Measurements from ENCODE around the gene RAD54L2. TPM values are rescaled to one million over a fixed set of nuclear protein-coding genes. Genes with fewer than 3 reads are reported as not detected.

RAD54L2 gene, protein sequence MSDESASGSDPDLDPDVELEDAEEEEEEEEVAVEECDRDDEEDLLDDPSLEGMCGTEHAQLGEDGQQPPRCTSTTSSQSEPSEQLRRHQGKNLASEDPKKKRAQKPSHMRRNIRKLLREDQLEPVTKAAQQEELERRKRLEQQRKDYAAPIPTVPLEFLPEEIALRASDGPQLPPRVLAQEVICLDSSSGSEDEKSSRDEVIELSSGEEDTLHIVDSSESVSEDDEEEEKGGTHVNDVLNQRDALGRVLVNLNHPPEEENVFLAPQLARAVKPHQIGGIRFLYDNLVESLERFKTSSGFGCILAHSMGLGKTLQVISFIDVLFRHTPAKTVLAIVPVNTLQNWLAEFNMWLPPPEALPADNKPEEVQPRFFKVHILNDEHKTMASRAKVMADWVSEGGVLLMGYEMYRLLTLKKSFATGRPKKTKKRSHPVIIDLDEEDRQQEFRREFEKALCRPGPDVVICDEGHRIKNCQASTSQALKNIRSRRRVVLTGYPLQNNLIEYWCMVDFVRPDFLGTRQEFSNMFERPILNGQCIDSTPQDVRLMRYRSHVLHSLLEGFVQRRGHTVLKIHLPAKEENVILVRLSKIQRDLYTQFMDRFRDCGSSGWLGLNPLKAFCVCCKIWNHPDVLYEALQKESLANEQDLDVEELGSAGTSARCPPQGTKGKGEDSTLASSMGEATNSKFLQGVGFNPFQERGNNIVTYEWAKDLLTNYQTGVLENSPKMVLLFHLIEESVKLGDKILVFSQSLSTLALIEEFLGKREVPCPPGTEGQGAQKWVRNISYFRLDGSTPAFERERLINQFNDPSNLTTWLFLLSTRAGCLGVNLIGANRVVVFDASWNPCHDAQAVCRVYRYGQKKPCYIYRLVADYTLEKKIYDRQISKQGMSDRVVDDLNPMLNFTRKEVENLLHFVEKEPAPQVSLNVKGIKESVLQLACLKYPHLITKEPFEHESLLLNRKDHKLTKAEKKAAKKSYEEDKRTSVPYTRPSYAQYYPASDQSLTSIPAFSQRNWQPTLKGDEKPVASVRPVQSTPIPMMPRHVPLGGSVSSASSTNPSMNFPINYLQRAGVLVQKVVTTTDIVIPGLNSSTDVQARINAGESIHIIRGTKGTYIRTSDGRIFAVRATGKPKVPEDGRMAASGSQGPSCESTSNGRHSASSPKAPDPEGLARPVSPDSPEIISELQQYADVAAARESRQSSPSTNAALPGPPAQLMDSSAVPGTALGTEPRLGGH (N-terminal part only)
- total RNA-seq (10 to 100 TPM; 37.8 to 41.1 TPM), total RNA-seq (82.3 to 85.0 reads per million in 2 donors)

DNA sequence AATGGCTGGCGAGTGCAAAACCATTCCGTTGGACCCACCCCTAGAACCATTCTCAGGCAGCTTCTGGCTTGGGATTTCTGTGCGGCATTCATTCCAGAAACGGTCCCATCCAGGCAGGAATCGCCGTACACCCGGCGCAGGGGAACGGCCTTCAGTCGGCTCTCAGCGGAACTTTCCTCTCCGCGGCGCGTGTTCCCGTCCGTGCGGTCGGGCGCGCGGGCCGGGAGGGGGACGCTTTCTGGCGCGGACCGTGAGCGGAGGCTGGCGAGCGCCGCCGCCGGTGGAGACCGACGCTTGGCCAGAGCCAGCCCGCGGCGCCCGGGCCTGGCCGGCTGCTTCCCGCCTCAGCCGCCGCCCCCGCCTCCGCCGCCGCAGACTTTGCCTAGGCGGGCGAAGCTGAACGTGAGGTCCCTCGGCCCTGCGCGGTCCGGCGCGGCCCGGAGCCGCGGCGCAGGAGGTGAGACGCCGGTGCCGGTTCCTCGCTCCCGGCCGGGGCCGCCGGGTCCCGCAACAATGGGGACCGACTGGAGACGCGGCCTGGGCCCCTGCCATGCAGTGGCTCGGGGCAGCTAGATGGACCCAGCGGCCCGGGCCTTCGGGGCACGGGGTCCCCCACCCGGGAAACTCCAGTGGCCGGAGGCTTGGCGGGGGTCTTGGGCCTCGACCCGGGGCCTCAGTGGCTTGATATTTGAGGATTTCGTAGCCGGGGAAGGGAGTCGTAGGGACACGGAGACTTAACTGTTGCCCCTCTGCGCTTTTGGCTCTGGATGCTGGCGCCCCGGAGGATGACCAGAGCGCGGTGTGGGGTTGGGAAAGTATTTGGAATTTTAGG, at the start of gene RAD54L2:
RAD54L2 (plus strand) TSS at position 261 of the 832 bp plus-strand sequence. CDS start 51,702 bp downstream, outside the sequence.
- peak within 1 kb of the TSS; percentile 97 for H3K27ac Mint-ChIP-seq
- H3K9me3 ChIP-seq (ENCODE audit: control insufficient read depth, low read length, poor library complexity, severe bottlenecking) = no peaks in the 10 kb centered on the region
- peak; percentile 93 for ATAC-seq
- DNase-seq = peak; percentile 60 to 76 (median 65)
- peaks cover 20% of the 10 kb centered on the region for H3K4me1 Mint-ChIP-seq
- no peaks in the 10 kb centered on the region for H3K27me3 Mint-ChIP-seq
- no peaks in the 10 kb centered on the region for H3K36me3 Mint-ChIP-seq (ENCODE audit: low read depth)
- peak within 1 kb of the TSS; percentile 97 for H3K4me3 Mint-ChIP-seq

DNA sequence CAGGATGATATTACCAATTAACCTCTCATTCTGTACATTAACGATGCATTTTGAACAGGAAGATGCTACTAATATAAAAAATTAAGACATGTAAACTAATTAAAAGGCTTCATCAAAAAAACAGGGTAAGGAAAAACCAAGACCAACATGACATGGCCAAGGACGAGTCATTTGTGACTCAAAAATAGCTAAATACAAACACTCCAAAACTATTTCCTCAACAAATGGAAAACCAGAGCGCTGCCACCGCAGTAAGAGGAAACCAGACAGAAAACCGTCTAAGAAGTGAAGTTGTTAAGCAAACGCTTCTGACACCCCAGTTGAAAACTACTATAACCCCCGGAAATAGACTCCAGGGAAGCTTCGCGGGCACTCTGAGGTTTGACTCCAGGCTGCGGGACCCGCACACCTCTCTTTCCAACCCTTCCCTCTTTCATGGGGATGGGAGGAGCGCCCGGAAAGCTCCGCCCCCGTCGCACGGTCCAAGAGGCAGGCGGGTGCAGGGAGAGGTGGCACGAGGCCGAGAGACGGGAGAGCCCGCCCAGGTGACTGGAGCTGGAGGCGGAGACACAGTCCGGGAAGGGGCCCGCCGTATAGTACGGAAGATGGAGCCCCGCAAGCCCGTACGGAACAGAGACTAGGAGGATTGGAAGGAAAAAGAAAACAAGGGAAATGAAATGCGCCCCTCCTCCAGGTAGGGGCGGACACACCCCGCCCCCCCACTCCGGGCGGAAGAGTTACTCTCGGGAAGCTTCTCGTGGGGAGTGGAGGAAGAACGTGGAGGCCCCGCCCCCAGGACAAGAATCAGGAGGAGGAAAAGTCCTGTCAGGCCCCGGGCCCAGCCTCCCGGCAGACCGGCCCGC, 39.4 kb upstream of the RAD54L2 start:
- ATAC-seq (peak; percentile 59), DNase-seq (peak; percentile 64 to 82 (median 80))
- Mint-ChIP-seq H3K36me3 (ENCODE audit: low read depth) (peaks cover 6% of the 10 kb centered on the region), H3K4me3 (peak overlapping the region; percentile 97), H3K27ac (peak overlapping the region; percentile 95), H3K27me3 (no peaks in the 10 kb centered on the region), H3K4me1 (peaks cover 14% of the 10 kb centered on the region)
- no peaks in the 10 kb centered on the region for H3K9me3 ChIP-seq (ENCODE audit: control insufficient read depth, low read length, poor library complexity, severe bottlenecking)

DNA sequence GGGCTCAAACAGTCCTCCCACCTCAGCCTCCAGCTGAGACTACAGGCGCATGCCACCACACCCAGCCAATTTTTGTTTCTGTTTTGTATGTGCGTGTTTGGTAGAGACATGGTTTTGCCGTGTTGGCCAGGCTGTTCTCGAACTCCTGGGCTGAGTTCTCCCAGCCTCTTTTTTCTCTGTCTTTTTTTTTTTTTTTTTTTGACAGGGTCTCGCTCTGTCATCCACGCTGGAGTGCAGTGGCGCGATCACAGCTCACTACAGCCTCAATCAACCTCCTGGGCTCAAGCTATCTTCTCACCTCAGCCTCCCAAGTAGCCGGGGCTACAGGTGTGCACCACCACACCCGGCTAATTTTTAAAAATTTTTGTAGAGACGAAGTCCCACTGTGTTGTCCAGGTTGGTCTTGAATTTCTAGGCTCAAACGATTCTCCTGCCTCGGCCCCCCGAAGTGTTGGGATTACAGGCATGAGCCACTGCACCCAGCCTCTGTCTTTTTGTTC, 37.8 kb upstream of the RAD54L2 start:
- Mint-ChIP-seq H3K4me1 (peaks cover 14% of the 10 kb centered on the region), H3K4me3 (peak overlapping the region; percentile 15), H3K27me3 (no peaks in the 10 kb centered on the region), H3K27ac (peak overlapping the region; percentile 95), H3K36me3 (ENCODE audit: low read depth) (peaks cover 6% of the 10 kb centered on the region)
- H3K9me3 ChIP-seq (ENCODE audit: control insufficient read depth, low read length, poor library complexity, severe bottlenecking) = no peaks in the 10 kb centered on the region
- no peak for DNase-seq
- no peak for ATAC-seq

DNA sequence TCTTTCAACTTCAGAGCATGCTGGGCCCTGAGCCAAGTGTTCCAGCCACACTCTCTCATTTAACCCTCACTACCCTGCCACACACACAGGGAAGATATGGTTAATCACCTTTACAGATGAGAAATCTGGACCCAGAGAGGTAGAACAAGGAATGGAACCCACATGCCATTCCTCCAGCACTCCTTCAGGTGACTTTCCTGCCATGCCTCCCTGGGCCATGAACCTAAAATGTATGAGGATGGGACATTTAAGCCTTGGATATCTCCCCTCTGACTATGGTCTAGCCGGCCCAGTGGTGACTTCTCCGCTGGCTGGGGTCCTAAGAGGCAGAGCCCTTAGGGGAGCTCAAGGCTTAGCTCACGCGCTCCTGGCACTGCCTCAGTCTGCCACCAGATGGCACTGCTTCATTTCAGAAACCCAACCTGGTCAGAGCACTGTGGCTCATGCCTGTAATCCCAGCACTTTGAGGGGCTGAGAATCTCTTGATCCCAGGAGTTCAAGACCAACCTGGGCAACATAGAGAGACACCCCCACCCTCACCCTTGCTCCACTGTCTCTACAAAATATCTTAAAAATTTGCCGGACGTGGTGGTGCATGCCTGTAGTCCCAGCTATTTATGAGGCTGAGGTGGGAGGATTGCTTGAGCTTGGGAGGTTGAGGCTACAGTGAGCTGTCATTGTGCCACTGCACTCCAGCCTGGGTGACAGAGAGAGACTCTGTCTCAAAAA, 36.5 kb upstream of the RAD54L2 start:
- Mint-ChIP-seq H3K4me3 (no peak overlapping the region), H3K27me3 (no peaks in the 10 kb centered on the region), H3K36me3 (ENCODE audit: low read depth) (peaks cover 6% of the 10 kb centered on the region), H3K27ac (peak overlapping the region; percentile 73), H3K4me1 (peaks cover 14% of the 10 kb centered on the region)
- no peak for ATAC-seq
- no peaks in the 10 kb centered on the region for H3K9me3 ChIP-seq (ENCODE audit: control insufficient read depth, low read length, poor library complexity, severe bottlenecking)
- peak; percentile 60 to 79 (median 63) for DNase-seq

DNA sequence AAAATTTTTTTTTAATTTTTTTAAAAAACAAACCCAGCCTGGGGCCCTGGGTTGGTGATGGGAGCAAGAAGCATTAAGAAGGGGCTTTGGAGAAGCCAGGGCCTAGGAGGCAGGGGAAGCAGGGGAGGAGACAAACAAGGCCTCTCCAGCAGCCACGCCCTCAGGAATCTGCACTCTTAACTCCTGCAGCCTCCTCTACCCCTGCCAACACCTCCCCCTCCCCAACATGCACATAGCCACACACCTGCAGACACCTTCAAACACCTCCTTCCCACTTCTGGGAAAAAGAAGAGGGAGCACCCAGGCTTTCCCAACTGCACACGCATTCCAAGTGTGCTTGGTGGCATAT, 36.0 kb upstream of the RAD54L2 start:
- Mint-ChIP-seq H3K4me3 (no peak overlapping the region), H3K36me3 (ENCODE audit: low read depth) (peaks cover 6% of the 10 kb centered on the region), H3K4me1 (peaks cover 14% of the 10 kb centered on the region), H3K27me3 (no peaks in the 10 kb centered on the region), H3K27ac (no peak overlapping the region)
- DNase-seq (no peak), ATAC-seq (no peak)
- H3K9me3 ChIP-seq (ENCODE audit: control insufficient read depth, low read length, poor library complexity, severe bottlenecking) = no peaks in the 10 kb centered on the region

DNA sequence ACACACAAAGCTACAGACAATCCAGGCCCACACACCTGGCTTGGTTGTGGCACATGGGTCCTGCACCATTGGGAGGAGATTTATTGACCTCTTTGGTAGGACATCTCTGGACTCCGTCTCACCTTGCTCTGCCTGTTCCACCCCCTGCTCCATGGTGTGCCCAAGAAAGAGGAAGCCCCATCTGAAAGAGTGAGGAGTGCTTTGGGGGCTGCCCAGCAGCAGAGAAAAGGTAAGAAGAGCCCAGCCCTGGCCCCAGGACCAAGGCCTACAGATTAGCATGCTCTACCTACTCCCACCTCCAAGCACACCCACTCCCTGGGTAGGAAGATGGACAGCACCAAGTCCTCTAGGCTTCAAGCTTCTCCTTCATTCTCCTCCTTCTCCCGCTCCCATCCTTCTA, 35.5 kb upstream of the RAD54L2 start:
- Mint-ChIP-seq H3K27me3 (no peaks in the 10 kb centered on the region), H3K4me1 (peaks cover 14% of the 10 kb centered on the region), H3K27ac (peak overlapping the region; percentile 67)

DNA sequence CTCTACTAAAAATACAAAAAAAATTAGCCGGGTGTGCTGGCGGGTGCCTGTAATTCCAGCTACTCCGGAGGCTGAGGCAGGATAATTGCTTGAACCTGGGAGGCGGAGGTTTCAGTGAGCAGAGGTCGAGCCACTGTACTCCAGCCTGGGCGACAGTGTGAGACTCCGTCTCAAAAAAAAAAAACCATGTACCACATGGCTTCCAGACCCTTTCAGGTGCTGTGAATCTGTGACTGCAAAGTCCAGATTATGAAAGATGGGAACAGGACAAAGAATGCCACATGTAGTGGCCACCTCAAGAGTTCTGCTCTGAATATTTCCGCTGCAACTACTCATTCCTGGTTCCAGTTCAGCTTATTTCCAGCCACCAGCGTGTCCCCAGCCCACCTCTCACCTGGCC, 30.3 kb upstream of the RAD54L2 start:
- no peak overlapping the region for H3K27ac Mint-ChIP-seq
- no peak for ATAC-seq
- no peaks in the 10 kb centered on the region for H3K27me3 Mint-ChIP-seq
- no peaks in the 10 kb centered on the region for H3K9me3 ChIP-seq (ENCODE audit: control insufficient read depth, low read length, poor library complexity, severe bottlenecking)
- H3K36me3 Mint-ChIP-seq (ENCODE audit: low read depth) = no peaks in the 10 kb centered on the region
- H3K4me1 Mint-ChIP-seq = peaks cover 5% of the 10 kb centered on the region
- DNase-seq = no peak
- no peak overlapping the region for H3K4me3 Mint-ChIP-seq

More for the DNA sequence above, 35.5 kb upstream of the RAD54L2 start:
- Mint-ChIP-seq H3K4me3 (no peak overlapping the region), H3K36me3 (ENCODE audit: low read depth) (peaks cover 6% of the 10 kb centered on the region)
- no peak for DNase-seq
- no peaks in the 10 kb centered on the region for H3K9me3 ChIP-seq (ENCODE audit: control insufficient read depth, low read length, poor library complexity, severe bottlenecking)
- no peak for ATAC-seq

DNA sequence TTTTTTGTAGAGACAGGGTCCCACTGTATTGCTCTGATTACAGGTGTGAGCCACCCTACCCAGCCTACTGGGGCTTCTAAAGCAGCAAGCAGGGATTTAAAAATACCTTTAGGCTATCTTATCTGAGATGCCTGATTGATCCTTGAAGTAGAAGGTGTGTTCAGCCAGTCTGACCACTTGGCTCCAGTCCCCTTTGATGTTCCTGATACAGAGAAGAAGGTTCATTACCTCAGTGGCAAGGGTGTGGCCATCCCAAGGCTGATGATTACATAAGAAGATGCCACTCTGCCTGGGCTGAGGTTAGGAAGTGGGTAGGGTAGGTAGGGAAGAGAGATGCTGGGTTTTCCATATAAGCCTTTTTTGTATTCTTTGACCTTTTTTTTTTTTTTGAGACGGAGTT, 27.5 kb upstream of the RAD54L2 start:
- Mint-ChIP-seq H3K27ac (no peak overlapping the region), H3K36me3 (ENCODE audit: low read depth) (no peaks in the 10 kb centered on the region), H3K27me3 (no peaks in the 10 kb centered on the region), H3K4me1 (peaks cover 5% of the 10 kb centered on the region), H3K4me3 (no peak overlapping the region)
- no peaks in the 10 kb centered on the region for H3K9me3 ChIP-seq (ENCODE audit: control insufficient read depth, low read length, poor library complexity, severe bottlenecking)
- ATAC-seq (no peak), DNase-seq (no peak)

DNA sequence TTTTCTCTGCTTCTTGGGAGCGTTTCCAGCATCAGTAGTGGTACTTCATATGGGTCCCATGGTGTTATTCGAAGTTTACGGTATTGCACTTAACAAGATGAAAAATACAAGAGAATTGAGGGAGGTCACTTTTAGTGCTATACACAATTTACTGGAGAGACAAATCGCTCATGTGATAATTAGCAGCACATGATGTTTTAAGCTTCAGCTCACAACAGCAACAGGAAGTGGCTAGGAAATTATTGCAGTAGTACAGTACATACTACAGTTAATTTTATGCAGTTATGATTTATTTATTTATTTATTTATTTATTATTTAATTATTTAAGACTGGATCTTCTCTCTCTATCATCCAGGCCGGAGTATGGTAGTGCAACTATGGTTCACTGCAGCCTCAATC, 24.3 kb upstream of the RAD54L2 start:
- ATAC-seq = no peak
- Mint-ChIP-seq H3K4me3 (no peak overlapping the region), H3K4me1 (peaks cover 3% of the 10 kb centered on the region), H3K27me3 (no peaks in the 10 kb centered on the region), H3K27ac (no peak overlapping the region), H3K36me3 (ENCODE audit: low read depth) (no peaks in the 10 kb centered on the region)
- DNase-seq = no peak
- H3K9me3 ChIP-seq (ENCODE audit: control insufficient read depth, low read length, poor library complexity, severe bottlenecking) = no peaks in the 10 kb centered on the region

DNA sequence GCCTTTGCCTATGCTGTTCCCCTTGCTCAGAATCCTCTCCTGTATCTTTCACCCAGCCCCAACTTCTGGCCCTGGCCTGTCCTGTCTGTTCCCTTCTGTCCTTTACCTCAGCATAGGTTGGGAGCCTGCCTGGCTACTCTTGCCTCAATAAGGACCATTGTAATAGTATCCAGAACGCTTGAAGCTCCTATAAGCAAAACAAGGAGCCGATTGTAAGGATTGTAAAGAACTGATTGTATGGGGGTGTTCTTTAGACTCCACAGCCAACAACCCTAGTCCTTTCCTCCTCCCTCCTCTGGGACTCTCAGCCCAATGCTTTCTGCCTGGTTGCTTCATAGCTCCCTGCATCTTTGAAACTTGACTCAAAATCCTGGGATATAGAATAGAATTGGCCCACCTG, 18.7 kb upstream of the RAD54L2 start:
- Mint-ChIP-seq H3K36me3 (ENCODE audit: low read depth) (no peaks in the 10 kb centered on the region), H3K4me1 (peaks cover 4% of the 10 kb centered on the region), H3K27ac (no peak overlapping the region), H3K27me3 (no peaks in the 10 kb centered on the region), H3K4me3 (no peak overlapping the region)
- ATAC-seq (no peak), DNase-seq (no peak)
- H3K9me3 ChIP-seq (ENCODE audit: control insufficient read depth, low read length, poor library complexity, severe bottlenecking) = no peaks in the 10 kb centered on the region
